ENCODE results near the gene SRRD. TPM values are rescaled to one million over a fixed set of nuclear protein-coding genes. Genes with fewer than 3 reads are reported as not detected.

Gene SRRD
- total and polyA plus RNA-seq, 9 donors = 7.3 to 25.2 (median 18.4) TPM

DNA sequence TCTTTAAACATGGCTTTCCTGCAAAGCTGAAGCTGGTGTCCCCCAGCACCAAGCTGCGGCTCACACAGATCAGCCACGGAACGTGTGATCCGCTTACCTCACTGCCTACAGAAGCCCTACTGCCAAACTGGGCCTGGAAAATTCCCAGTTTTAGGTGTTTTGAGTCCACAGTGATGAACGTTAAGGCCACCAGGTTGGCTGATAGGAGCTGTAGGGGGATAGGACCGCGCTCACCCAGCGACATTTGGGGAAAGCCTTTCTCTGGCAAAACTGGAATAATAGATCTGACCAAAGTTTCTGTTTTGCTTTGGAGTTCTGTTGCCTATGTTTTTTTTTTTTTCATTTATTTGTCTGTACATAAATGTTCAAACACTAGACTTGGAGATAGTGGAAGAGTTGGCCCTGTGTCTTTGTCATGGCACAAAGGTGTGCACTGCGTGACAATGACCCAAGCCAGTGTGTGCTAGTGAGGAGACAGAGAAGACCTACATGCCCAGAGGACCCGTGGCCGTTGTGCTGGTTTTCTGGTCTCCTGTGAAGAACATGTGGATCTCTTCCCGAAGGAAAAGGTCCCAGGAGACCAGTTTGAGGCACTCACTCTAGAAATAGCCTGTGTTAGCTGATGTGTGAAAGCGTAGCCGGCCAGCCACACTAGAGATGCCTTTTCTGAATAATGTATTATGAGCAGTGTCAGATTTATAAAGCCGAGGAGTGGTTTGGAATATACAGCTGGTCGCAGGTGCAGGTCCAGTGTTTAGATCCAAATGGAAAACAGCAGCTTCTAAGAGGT is 39.6 kb upstream of the SRRD start:
- 84 to 89% (median 88%) methylated on average over 16 of the region's 16 CpGs for WGBS, 3 donors
- no peaks in the 10 kb centered on the region for H3K36me3 ChIP-seq
- H3K27ac ChIP-seq = no peak overlapping the region
- H3K4me3 ChIP-seq = no peak overlapping the region
- H3K4me1 ChIP-seq (ENCODE audit: insufficient read depth) = no peaks in the 10 kb centered on the region
- H3K9me3 ChIP-seq = no peaks in the 10 kb centered on the region
- TF ChIP-seq EP300 (IDR thresholded peaks at IDR 0.05) (no peak), POLR2A (IDR thresholded peaks at IDR 0.05) (no peak)
- TF ChIP-seq, protein P1, sequence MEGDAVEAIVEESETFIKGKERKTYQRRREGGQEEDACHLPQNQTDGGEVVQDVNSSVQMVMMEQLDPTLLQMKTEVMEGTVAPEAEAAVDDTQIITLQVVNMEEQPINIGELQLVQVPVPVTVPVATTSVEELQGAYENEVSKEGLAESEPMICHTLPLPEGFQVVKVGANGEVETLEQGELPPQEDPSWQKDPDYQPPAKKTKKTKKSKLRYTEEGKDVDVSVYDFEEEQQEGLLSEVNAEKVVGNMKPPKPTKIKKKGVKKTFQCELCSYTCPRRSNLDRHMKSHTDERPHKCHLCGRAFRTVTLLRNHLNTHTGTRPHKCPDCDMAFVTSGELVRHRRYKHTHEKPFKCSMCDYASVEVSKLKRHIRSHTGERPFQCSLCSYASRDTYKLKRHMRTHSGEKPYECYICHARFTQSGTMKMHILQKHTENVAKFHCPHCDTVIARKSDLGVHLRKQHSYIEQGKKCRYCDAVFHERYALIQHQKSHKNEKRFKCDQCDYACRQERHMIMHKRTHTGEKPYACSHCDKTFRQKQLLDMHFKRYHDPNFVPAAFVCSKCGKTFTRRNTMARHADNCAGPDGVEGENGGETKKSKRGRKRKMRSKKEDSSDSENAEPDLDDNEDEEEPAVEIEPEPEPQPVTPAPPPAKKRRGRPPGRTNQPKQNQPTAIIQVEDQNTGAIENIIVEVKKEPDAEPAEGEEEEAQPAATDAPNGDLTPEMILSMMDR (IDR thresholded peaks at IDR 0.05) = no peak
- intact Hi-C loops (cut with DNase I) = no loop called here
- no peak for DNase-seq
- H3K27me3 ChIP-seq = no peaks in the 10 kb centered on the region

- no peaks in the 10 kb centered on the region for H3K9me3 ChIP-seq
- no peak overlapping the region for H3K4me3 ChIP-seq
- H3K27ac ChIP-seq = no peak overlapping the region
- DNase-seq = no peak
- no peaks in the 10 kb centered on the region for H3K27me3 ChIP-seq
- 90 to 94% (median 92%) methylated on average over 8 of the region's 8 CpGs for WGBS, 3 donors
- H3K36me3 ChIP-seq = no peaks in the 10 kb centered on the region
- intact Hi-C loops (cut with DNase I) = no loop called here
- no peaks in the 10 kb centered on the region for H3K4me1 ChIP-seq (ENCODE audit: insufficient read depth)
- TF ChIP-seq POLR2A (IDR thresholded peaks at IDR 0.05) (no peak), EP300 (IDR thresholded peaks at IDR 0.05) (no peak)
- TF ChIP-seq, protein P1 (IDR thresholded peaks at IDR 0.05) = no peak
These were observed 38.9 kb upstream of the SRRD start for GRCh38 chr22:26444777-26445176.

- TF ChIP-seq POLR2A (IDR thresholded peaks at IDR 0.05) (no peak), EP300 (IDR thresholded peaks at IDR 0.05) (no peak)
- TF ChIP-seq, protein P1 (IDR thresholded peaks at IDR 0.05) = no peak
- no peaks in the 10 kb centered on the region for H3K27me3 ChIP-seq
- H3K4me3 ChIP-seq = no peak overlapping the region
- H3K4me1 ChIP-seq (ENCODE audit: insufficient read depth) = no peaks in the 10 kb centered on the region
- H3K27ac ChIP-seq = no peak overlapping the region
- no peaks in the 10 kb centered on the region for H3K9me3 ChIP-seq
- no peaks in the 10 kb centered on the region for H3K36me3 ChIP-seq
- no peak for DNase-seq
- 59 to 64% (median 59%) methylated on average over 15 of the region's 15 CpGs for WGBS, 3 donors
- intact Hi-C loops (cut with DNase I) = no loop called here
These were observed 38.0 kb upstream of the SRRD start for GRCh38 chr22:26445577-26446275.

GRCh38 chr22:26446808-26447515 is 36.7 kb upstream of the SRRD start:
- no peaks in the 10 kb centered on the region for H3K4me1 ChIP-seq (ENCODE audit: insufficient read depth)
- no peaks in the 10 kb centered on the region for H3K36me3 ChIP-seq
- WGBS, 3 donors = 76 to 84% (median 81%) methylated on average over 17 of the region's 17 CpGs
- no peaks in the 10 kb centered on the region for H3K27me3 ChIP-seq
- no peak for DNase-seq
- no peak overlapping the region for H3K27ac ChIP-seq
- H3K4me3 ChIP-seq = no peak overlapping the region
- H3K9me3 ChIP-seq = no peaks in the 10 kb centered on the region
- TF ChIP-seq EP300 (IDR thresholded peaks at IDR 0.05) (no peak), POLR2A (IDR thresholded peaks at IDR 0.05) (no peak)
- TF ChIP-seq, protein P1 (IDR thresholded peaks at IDR 0.05) = no peak
- intact Hi-C loops (cut with DNase I) = no loop called here
